HCT116 (cell line): ENCODE data around the gene MDM2. TPM values are rescaled to one million over a fixed set of nuclear protein-coding genes. Genes with fewer than 3 reads are reported as not detected.

Source experiments
- ATAC-seq: fragments of 200-7000 bp; cut with Tn5 transposase; 2 replicates; pipeline ENCODE4 v1.9.1; 2020; ENCODE audit warnings: mild to moderate bottlenecking, moderate library complexity
- BruUV-seq: library from RNA; stranded (reverse); fragments of 400-500 nt; replicated peaks from 2 replicates; lab custom pipeline; 2021; lab: Mats Ljungman, UMichigan
- CTCF ChIA-PET: fragments of 300-600 bp; sonication (Branson Sonifier 250); formaldehyde crosslinking; loops from one replicate; lab custom pipeline; 2021; ENCODE audit warnings: antibody characterized with exemption; lab: Charles Lee
- POLR2A ChIA-PET: fragments of 300-600, 350-600 bp; sonication (Branson Sonifier 250); formaldehyde crosslinking; loops from one replicate; lab custom pipeline; 2021; ENCODE audit warnings: antibody characterized with exemption; lab: Charles Lee
- RAD21 ChIA-PET, 2 experiments: fragments of 300-600 bp; sonication (Branson Sonifier 250); formaldehyde crosslinking; loops; one replicate each; lab custom pipeline; 2023; ENCODE audit warnings: low total read pairs in 2 of 2; ENCODE audit not compliant: uncharacterized antibody in 2 of 2, unreplicated experiment in 2 of 2, low non-redundant PET in 1 of 2; lab: Charles Lee
- DNase-seq: peaks from one replicate; pipeline ENCODE4 v3.0.0-alpha.2; 2010; ENCODE audit warnings: low read depth, low spot score
- H2AFZ ChIP-seq: fragments of 200-600 bp; shearing (Covaris generic), sonication (generic); 2 replicates; pipeline ENCODE4 v1.6.1; 2017; ENCODE audit warnings: low read depth, mixed run types, mixed read lengths, antibody characterized with exemption, low read length; ENCODE audit not compliant: poor library complexity, severe bottlenecking
- H3K27ac ChIP-seq: 2 replicates; pipeline ENCODE4 v1.5.1; 2012; ENCODE audit warnings: low read depth, low read length
- H3K27me3 ChIP-seq: fragments of 200-600 bp; sonication (generic); 2 replicates; pipeline ENCODE4 v1.6.1; 2016; ENCODE audit warnings: mixed run types, low read length, mixed read lengths; ENCODE audit not compliant: insufficient read depth
- H3K36me3 ChIP-seq, 2 experiments: fragments of 200-500 bp in 1 of 2; fragments of 200-600 bp in 1 of 2; sonication (Bioruptor generic) in 1 of 2; sonication (generic) in 1 of 2; 2 replicates each; pipeline versions ENCODE4 v1.5.1 to v1.6.1; 2014 to 2016; ENCODE audit warnings: low read length in 2 of 2, inconsistent platforms in 1 of 2, mixed read lengths in 1 of 2, mixed run types in 1 of 2; ENCODE audit not compliant: insufficient read depth in 2 of 2, control insufficient read depth in 1 of 2
- H3K4me1 ChIP-seq, 2 experiments: fragments of 200-600 bp in 1 of 2; sonication (generic) in 1 of 2; 2 replicates each; pipeline versions ENCODE4 v1.5.1 to v1.6.1; 2012 to 2017; ENCODE audit warnings: low read length in 2 of 2, inconsistent platforms in 1 of 2, mild to moderate bottlenecking in 1 of 2, mixed read lengths in 1 of 2, mixed run types in 1 of 2, moderate library complexity in 1 of 2; ENCODE audit not compliant: insufficient read depth in 2 of 2, control insufficient read depth in 1 of 2
- H3K4me2 ChIP-seq: fragments of 200-600 bp; sonication (generic); 2 replicates; pipeline ENCODE4 v1.6.1; 2017; ENCODE audit warnings: mixed run types, low read length, mixed read lengths
- H3K4me3 ChIP-seq, 2 experiments: fragments of 200-600 bp in 1 of 2; sonication (generic) in 1 of 2; replicated peaks in 1 of 2; 2 replicates each; pipeline ENCODE4 v1.5.1; 2011 to 2016; ENCODE audit warnings: low read length in 2 of 2, control low read depth in 1 of 2, low read depth in 1 of 2, mild to moderate bottlenecking in 1 of 2, mixed read lengths in 1 of 2, mixed run types in 1 of 2
- H3K79me2 ChIP-seq: fragments of 200-600 bp; sonication (generic); 2 replicates; pipeline ENCODE4 v1.6.1; 2017; ENCODE audit warnings: mild to moderate bottlenecking, mixed run types, low read length, moderate library complexity, mixed read lengths; ENCODE audit not compliant: insufficient read depth
- H3K9ac ChIP-seq: fragments of 200-600 bp; sonication (generic); 2 replicates; pipeline ENCODE4 v1.6.1; 2016; ENCODE audit warnings: low read length, mixed read lengths
- H3K9me2 ChIP-seq: fragments of 200-600 bp; sonication (generic), shearing (Covaris generic); 2 replicates; pipeline ENCODE4 v1.6.1; 2017; ENCODE audit warnings: mixed run types, mild to moderate bottlenecking, moderate library complexity; ENCODE audit not compliant: insufficient read depth
- H3K9me3 ChIP-seq, 2 experiments: fragments of 200-500 bp in 1 of 2; fragments of 200-600 bp in 1 of 2; sonication (Bioruptor generic) in 1 of 2; sonication (generic) in 1 of 2; 2 replicates each; pipeline ENCODE4 v1.6.1; 2014 to 2017; ENCODE audit warnings: low read length in 2 of 2, mixed read lengths in 2 of 2, inconsistent platforms in 1 of 2, low read depth in 1 of 2, mild to moderate bottlenecking in 1 of 2, mixed run types in 1 of 2, moderate library complexity in 1 of 2; ENCODE audit not compliant: control insufficient read depth in 1 of 2, insufficient read depth in 1 of 2
- H4K20me1 ChIP-seq: fragments of 200-600 bp; sonication (generic), shearing (Covaris generic); 2 replicates; pipeline ENCODE4 v1.6.1; 2017; ENCODE audit warnings: mixed run types, mild to moderate bottlenecking, moderate library complexity; ENCODE audit not compliant: insufficient read depth
- CEBPB ChIP-seq: IDR thresholded peaks from 2 replicates; pipeline ENCODE4 v1.6.1; 2012; ENCODE audit warnings: low read depth
- ELF1 ChIP-seq: IDR thresholded peaks from 2 replicates; pipeline ENCODE4 v1.6.1; 2012; ENCODE audit warnings: low read depth, borderline replicate concordance
- EZH2phosphoT487 ChIP-seq: fragments of 200-600 bp; IDR thresholded peaks from 2 replicates; pipeline ENCODE4 v1.6.1; 2018; ENCODE audit warnings: antibody characterized with exemption, borderline replicate concordance
- FOSL1 ChIP-seq: IDR thresholded peaks from 2 replicates; pipeline ENCODE4 v1.6.1; 2012; ENCODE audit warnings: low read depth
- RAD21 ChIP-seq: IDR thresholded peaks from 2 replicates; pipeline ENCODE4 v1.6.1; 2012; ENCODE audit warnings: low read depth, mild to moderate bottlenecking
- ZFX ChIP-seq: fragments of 450-650 bp; IDR thresholded peaks from 2 replicates; pipeline ENCODE4 v1.6.1; 2017
- intact Hi-C: fragments of 100-400 bp; cut with micrococcal nuclease; formaldehyde crosslinking; loops from 2 replicates; pipeline ENCODE4 v1.10.0; 2022
- total RNA-seq: library from RNA; stranded (reverse); gene quantifications from one replicate; pipeline ENCODE4 v1.2.1, GENCODE V29; 2021; ENCODE audit not compliant: unreplicated experiment
- TF ChIP-seq, protein P1 (sequence below): IDR thresholded peaks from 2 replicates; pipeline ENCODE4 v1.6.1; 2012
- TF ChIP-seq, protein P2 (sequence below), 3 experiments: fragments of 200-600 bp in 1 of 3; sonication (generic) in 1 of 3; IDR thresholded peaks in 2 of 3; conservative IDR thresholded peaks in 1 of 3; 2 replicates each; pipeline ENCODE4 v1.5.1; 2012 to 2017; ENCODE audit warnings: low read depth in 2 of 3, low read length in 2 of 3, antibody characterized with exemption in 1 of 3, borderline replicate concordance in 1 of 3, control low read depth in 1 of 3, mild to moderate bottlenecking in 1 of 3, mixed read lengths in 1 of 3, mixed run types in 1 of 3, moderate library complexity in 1 of 3; ENCODE audit not compliant: insufficient read depth in 1 of 3
- TF ChIP-seq, protein P3 (sequence below): IDR thresholded peaks from 2 replicates; pipeline ENCODE4 v1.6.1; 2011; ENCODE audit warnings: mild to moderate bottlenecking, low read length, moderate library complexity; ENCODE audit not compliant: insufficient replicate concordance; ENCODE audit errors: extremely low read depth

MDM2 gene
- total RNA-seq, 1 experiment from 2014 or later = 170 TPM

DNA sequence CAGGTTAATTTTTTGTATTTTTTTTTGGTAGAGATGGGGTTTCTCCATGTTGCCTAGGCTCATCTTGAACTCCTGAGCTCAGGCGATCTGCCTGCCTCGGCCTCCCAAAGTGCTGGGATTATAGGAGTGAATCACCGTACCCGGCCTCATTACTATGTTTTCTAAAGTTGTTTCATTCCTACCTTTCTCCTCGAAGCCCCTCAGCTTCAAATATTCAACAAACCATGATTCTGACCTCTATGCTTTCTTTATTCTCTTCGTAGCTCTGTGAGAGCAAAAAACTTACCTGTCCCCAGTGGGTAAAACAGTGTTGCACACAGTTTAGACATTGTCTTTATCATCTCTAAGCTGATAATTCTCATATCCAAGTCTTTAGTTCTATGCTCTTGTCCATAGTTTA is 26.2 kb upstream of the MDM2 start:
- BruUV-seq = no TSS peak
- H3K9me3 ChIP-seq = no peaks in the 10 kb centered on the region
- H3K9me2 ChIP-seq = no peaks in the 10 kb centered on the region
- no peaks in the 10 kb centered on the region for H3K4me1 ChIP-seq
- H4K20me1 ChIP-seq = no peaks in the 10 kb centered on the region
- no peak overlapping the region for H3K27ac ChIP-seq
- intact Hi-C loops = no loop called here
- H3K4me2 ChIP-seq = no peak overlapping the region
- H3K36me3 ChIP-seq = no peaks in the 10 kb centered on the region
- RAD21 ChIA-PET = no interaction called here
- no peak for DNase-seq
- no peak overlapping the region for H2AFZ ChIP-seq
- H3K27me3 ChIP-seq = no peaks in the 10 kb centered on the region
- TF ChIP-seq, protein P1, sequence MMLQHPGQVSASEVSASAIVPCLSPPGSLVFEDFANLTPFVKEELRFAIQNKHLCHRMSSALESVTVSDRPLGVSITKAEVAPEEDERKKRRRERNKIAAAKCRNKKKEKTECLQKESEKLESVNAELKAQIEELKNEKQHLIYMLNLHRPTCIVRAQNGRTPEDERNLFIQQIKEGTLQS = no peak
- TF ChIP-seq FOSL1 (no peak), ELF1 (no peak), EZH2phosphoT487 (no peak), RAD21 (no peak), CEBPB (no peak), ZFX (no peak)
- TF ChIP-seq, protein P2, sequence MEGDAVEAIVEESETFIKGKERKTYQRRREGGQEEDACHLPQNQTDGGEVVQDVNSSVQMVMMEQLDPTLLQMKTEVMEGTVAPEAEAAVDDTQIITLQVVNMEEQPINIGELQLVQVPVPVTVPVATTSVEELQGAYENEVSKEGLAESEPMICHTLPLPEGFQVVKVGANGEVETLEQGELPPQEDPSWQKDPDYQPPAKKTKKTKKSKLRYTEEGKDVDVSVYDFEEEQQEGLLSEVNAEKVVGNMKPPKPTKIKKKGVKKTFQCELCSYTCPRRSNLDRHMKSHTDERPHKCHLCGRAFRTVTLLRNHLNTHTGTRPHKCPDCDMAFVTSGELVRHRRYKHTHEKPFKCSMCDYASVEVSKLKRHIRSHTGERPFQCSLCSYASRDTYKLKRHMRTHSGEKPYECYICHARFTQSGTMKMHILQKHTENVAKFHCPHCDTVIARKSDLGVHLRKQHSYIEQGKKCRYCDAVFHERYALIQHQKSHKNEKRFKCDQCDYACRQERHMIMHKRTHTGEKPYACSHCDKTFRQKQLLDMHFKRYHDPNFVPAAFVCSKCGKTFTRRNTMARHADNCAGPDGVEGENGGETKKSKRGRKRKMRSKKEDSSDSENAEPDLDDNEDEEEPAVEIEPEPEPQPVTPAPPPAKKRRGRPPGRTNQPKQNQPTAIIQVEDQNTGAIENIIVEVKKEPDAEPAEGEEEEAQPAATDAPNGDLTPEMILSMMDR (IDR thresholded peaks at IDR 0.05 in 2 of 3, conservative IDR thresholded peaks at IDR 0.05 in 1 of 3; ENCODE audit: borderline replicate concordance in 1 of 3, insufficient read depth in 1 of 3, low read depth in 2 of 3, low read length in 2 of 3) = no peak
- TF ChIP-seq, protein P3, sequence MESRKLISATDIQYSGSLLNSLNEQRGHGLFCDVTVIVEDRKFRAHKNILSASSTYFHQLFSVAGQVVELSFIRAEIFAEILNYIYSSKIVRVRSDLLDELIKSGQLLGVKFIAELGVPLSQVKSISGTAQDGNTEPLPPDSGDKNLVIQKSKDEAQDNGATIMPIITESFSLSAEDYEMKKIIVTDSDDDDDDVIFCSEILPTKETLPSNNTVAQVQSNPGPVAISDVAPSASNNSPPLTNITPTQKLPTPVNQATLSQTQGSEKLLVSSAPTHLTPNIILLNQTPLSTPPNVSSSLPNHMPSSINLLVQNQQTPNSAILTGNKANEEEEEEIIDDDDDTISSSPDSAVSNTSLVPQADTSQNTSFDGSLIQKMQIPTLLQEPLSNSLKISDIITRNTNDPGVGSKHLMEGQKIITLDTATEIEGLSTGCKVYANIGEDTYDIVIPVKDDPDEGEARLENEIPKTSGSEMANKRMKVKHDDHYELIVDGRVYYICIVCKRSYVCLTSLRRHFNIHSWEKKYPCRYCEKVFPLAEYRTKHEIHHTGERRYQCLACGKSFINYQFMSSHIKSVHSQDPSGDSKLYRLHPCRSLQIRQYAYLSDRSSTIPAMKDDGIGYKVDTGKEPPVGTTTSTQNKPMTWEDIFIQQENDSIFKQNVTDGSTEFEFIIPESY = no peak
- TF ChIP-seq, all 23 proteins: peak for 0
- ChIA-PET CTCF (no interaction called here), POLR2A (no interaction called here)
- H3K9ac ChIP-seq = no peak overlapping the region
- H3K79me2 ChIP-seq = no peaks in the 10 kb centered on the region
- no peak for ATAC-seq
- H3K4me3 ChIP-seq = no peak overlapping the region
